ENCODE data around the gene ATP13A3. TPM values are rescaled to one million over a fixed set of nuclear protein-coding genes. Genes with fewer than 3 reads are reported as not detected.

Gene ATP13A3
- total and polyA plus RNA-seq, 2 experiments from 2014 or later: 20.0 to 202 TPM

DNA sequence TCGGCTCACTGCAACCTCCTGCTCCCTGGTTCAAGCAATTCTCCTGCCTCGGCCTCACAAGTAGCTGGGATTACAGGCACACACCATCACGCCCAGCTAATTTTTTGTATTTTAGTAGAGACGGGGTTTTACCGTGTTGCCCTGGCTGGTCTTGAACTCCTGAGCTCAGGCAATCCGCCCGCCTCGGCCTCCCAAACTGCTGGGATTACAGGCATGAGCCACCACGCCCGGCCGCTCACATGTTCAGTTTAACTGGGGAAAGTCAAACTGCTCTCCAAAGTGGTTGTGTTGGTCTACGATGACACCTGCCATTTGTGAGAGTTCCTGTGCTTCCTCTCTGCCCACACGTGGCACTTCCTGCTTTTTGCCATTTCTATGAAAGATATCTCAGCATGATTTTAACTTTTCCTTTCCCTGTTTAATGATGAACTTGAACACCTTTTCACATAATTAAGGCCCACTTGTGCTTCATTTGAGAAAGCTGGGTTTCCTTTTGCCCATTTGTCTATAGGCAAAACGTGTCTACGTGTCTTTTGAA, 86.9 kb downstream of the ATP13A3 start:
- Histone ChIP-seq H3K4me2 (no peak overlapping the region), H3K9me2 (ENCODE audit: insufficient read depth) (no peaks in the 10 kb centered on the region), H3K36me3 (ENCODE audit: insufficient read depth) (no peaks in the 10 kb centered on the region; the same call in 1 of the 2 replicates), H3K4me1 (ENCODE audit: insufficient read depth) (peaks cover 21% of the 10 kb centered on the region), H3K79me2 (replicated peaks; ENCODE audit: insufficient read depth) (no peaks in the 10 kb centered on the region), H3K4me3 (no peak overlapping the region), H3K27ac (ENCODE audit: low read depth) (no peak overlapping the region), H3K27me3 (ENCODE audit: insufficient read depth) (peaks cover 48% of the 10 kb centered on the region), H3F3A (replicated peaks; ENCODE audit: low read depth) (peaks cover 3% of the 10 kb centered on the region; the same call in 1 of the 2 replicates), H4K20me1 (replicated peaks; ENCODE audit: insufficient read depth) (no peaks in the 10 kb centered on the region), H2AFZ (no peak overlapping the region)
- ATAC-seq (no peak), DNase-seq (ENCODE audit: low spot score) (no peak)
- no peak for TF ChIP-seq POLR2AphosphoS5 (IDR thresholded peaks at IDR 0.05; ENCODE audit: low read depth)
- TF ChIP-seq ZNF114 (CRISPR knock-in tag; IDR thresholded peaks at IDR 0.05): no peak
- TF ChIP-seq ETS1 (IDR thresholded peaks at IDR 0.05): no peak
- TF ChIP-seq CREB1 (CRISPR knock-in tag; IDR thresholded peaks at IDR 0.05; ENCODE audit: low read depth): no peak
- TF ChIP-seq NANOG (IDR thresholded peaks at IDR 0.05; ENCODE audit: borderline replicate concordance): no peak
- no peak for TF ChIP-seq EZH2 (IDR thresholded peaks at IDR 0.05; ENCODE audit: low read depth, unreplicated experiment)
- TF ChIP-seq CTCF (conservative IDR thresholded peaks at IDR 0.05; ENCODE audit: low read depth in 2 of 2): no peak
- no peak for TF ChIP-seq REST (IDR thresholded peaks at IDR 0.05; ENCODE audit: unreplicated experiment)
- no peak for TF ChIP-seq JUNB (IDR thresholded peaks at IDR 0.05; ENCODE audit: unreplicated experiment)
- TF ChIP-seq ZNF331 (CRISPR knock-in tag; IDR thresholded peaks at IDR 0.05; ENCODE audit: low read depth): no peak
- TF ChIP-seq EZH2phosphoT487 (IDR thresholded peaks at IDR 0.05; ENCODE audit: unreplicated experiment): no peak
- no peak for TF ChIP-seq STAT1 (IDR thresholded peaks at IDR 0.05; ENCODE audit: unreplicated experiment)
- no peak for TF ChIP-seq ZNF462 (CRISPR knock-in tag; IDR thresholded peaks at IDR 0.05)
- Mint-ChIP-seq H3K27me3 (ENCODE audit: insufficient read depth, low read depth, poor library complexity) (peaks cover 42% of the 10 kb centered on the region), H3K4me3 (no peak overlapping the region), H3K27ac (no peak overlapping the region), H3K36me3 (ENCODE audit: low read depth) (no peaks in the 10 kb centered on the region), H3K4me1 (peaks cover 21% of the 10 kb centered on the region), H3K9me3 (no peaks in the 10 kb centered on the region)
